ENCODE results near the gene NSG2. TPM values are rescaled to one million over a fixed set of nuclear protein-coding genes. Genes with fewer than 3 reads are reported as not detected.

Gene NSG2
- total and polyA plus RNA-seq, 2 of the 4 experiments (the other 2 are of a cell fraction), result not detected

- no peak overlapping the region for H3K4me2 ChIP-seq (ENCODE audit: low read depth, low read length)
- H2BK120ac ChIP-seq (ENCODE audit: low read depth, low read length), result no peak overlapping the region
- H3K56ac ChIP-seq (ENCODE audit: extremely low read depth, insufficient read depth, low read length), result no peak overlapping the region
- H3K9me3 ChIP-seq (ENCODE audit: control insufficient read depth, insufficient read depth, low read length), result no peaks in the 10 kb centered on the region
- dilution Hi-C loops (cut with HindIII; ENCODE audit: low sequenced_read_pairs, unreplicated experiment), result no loop called here
- H3K9me1 ChIP-seq (ENCODE audit: insufficient read depth, low read length), result no peaks in the 10 kb centered on the region
- no peak overlapping the region for H3K23ac ChIP-seq (ENCODE audit: low read depth, low read length)
- TF ChIP-seq MAZ (IDR thresholded peaks at IDR 0.05; ENCODE audit: borderline replicate concordance, low read depth, low read length) (no peak), RCOR1 (IDR thresholded peaks at IDR 0.05; ENCODE audit: insufficient replicate concordance, low read length) (no peak), CTCF (conservative IDR thresholded peaks at IDR 0.05; ENCODE audit: low read depth, low read length) (no peak), ELK1 (IDR thresholded peaks at IDR 0.05; ENCODE audit: borderline replicate concordance, low read depth, low read length) (no peak), CEBPB (IDR thresholded peaks at IDR 0.05; ENCODE audit: low read depth, low read length) (no peak), CHD1 (IDR thresholded peaks at IDR 0.05; ENCODE audit: low read depth, low read length) (no peak), RAD21 (IDR thresholded peaks at IDR 0.05; ENCODE audit: low read length) (no peak), FOS (IDR thresholded peaks at IDR 0.05; ENCODE audit: low read depth, low read length) (no peak), POLR2A (IDR thresholded peaks at IDR 0.05; ENCODE audit: low read depth, low read length) (no peak), MAFK (IDR thresholded peaks at IDR 0.05; ENCODE audit: low read depth, low read length) (no peak), USF2 (IDR thresholded peaks at IDR 0.05; ENCODE audit: low read depth, low read length) (no peak), RFX5 (IDR thresholded peaks at IDR 0.05; ENCODE audit: low read depth, low read length) (no peak), NFE2L2 (IDR thresholded peaks at IDR 0.05; ENCODE audit: low read depth, low read length) (no peak), BHLHE40 (IDR thresholded peaks at IDR 0.05; ENCODE audit: low read depth, low read length) (no peak), SMC3 (IDR thresholded peaks at IDR 0.05; ENCODE audit: low read depth, low read length) (no peak), MXI1 (IDR thresholded peaks at IDR 0.05; ENCODE audit: borderline replicate concordance, low read depth, low read length) (no peak)
- H2BK5ac ChIP-seq (ENCODE audit: low read depth, low read length, poor library complexity, severe bottlenecking), result no peak overlapping the region
- H3K18ac ChIP-seq (ENCODE audit: low read depth, low read length), result no peak overlapping the region
- H4K8ac ChIP-seq (ENCODE audit: low read depth in 2 of 2, low read length in 2 of 2), result no peak overlapping the region
- H2BK15ac ChIP-seq (ENCODE audit: low read depth, low read length), result no peak overlapping the region
- H3K79me1 ChIP-seq (ENCODE audit: low read depth in 1 of 2, low read length in 2 of 2), result no peaks in the 10 kb centered on the region
- no peak overlapping the region for H2AK9ac ChIP-seq (replicated peaks; ENCODE audit: low read depth, low read length, poor library complexity)
- H3K14ac ChIP-seq (replicated peaks; ENCODE audit: low read depth, low read length), result no peak overlapping the region
- ChIA-PET CTCF (interaction anchor here (0.6 kb wide), 1 partner anchor 91 kb away, joined by 3 read pairs; no protein-coding TSS in a partner anchor), POLR2A (ENCODE audit: unreplicated experiment) (no interaction called here)
- H3K9ac ChIP-seq (ENCODE audit: low read depth, low read length), result no peak overlapping the region
- H2AFZ ChIP-seq (replicated peaks; ENCODE audit: low read length, poor library complexity), result no peak overlapping the region
- intact Hi-C loops (cut with micrococcal nuclease), result no loop called here
- H3K4me3 ChIP-seq (ENCODE audit: insufficient read depth, low read depth, low read length), result no peak overlapping the region
- no peak overlapping the region for H2AK5ac ChIP-seq (ENCODE audit: low read depth, low read length)
- BruUV-seq (replicated peaks), result no TSS peak
- no peak for DNase-seq
- in situ Hi-C loops (cut with MboI; ENCODE audit: low sequenced_read_pairs), result no loop called here
- no peak overlapping the region for H3K4ac ChIP-seq (ENCODE audit: low read depth, low read length)
- H3K27me3 ChIP-seq (ENCODE audit: control insufficient read depth, insufficient read depth, low read length), result no peaks in the 10 kb centered on the region
- no peaks in the 10 kb centered on the region for H4K20me1 ChIP-seq (ENCODE audit: insufficient read depth, low read length)
- H3K4me1 ChIP-seq (ENCODE audit: control insufficient read depth, insufficient read depth, low read length), result no peaks in the 10 kb centered on the region
- no peaks in the 10 kb centered on the region for H3K36me3 ChIP-seq (ENCODE audit: control insufficient read depth, insufficient read depth, low read length)
- H4K5ac ChIP-seq (ENCODE audit: low read depth, low read length), result no peak overlapping the region
- H3K27ac ChIP-seq (ENCODE audit: insufficient read depth, low read length), result no peak overlapping the region
- H2BK20ac ChIP-seq (ENCODE audit: low read depth, low read length), result no peak overlapping the region
- no peak overlapping the region for H4K91ac ChIP-seq (ENCODE audit: insufficient read depth, low read depth, low read length)
- ATAC-seq (ENCODE audit: low read depth), result no peak
Measured at GRCh38 chr5:174063082-174063756, 17.7 kb downstream of the NSG2 start.
